Natural killer cell treated with Interleukin-12 subunit alpha and Interleukin-12 subunit beta and Interleukin-15 and Interleukin-18, amount 100 ng/mL, for 72 hours (primary cell): ENCODE measurements around the gene RGMA. TPM values are rescaled to one million over a fixed set of nuclear protein-coding genes. Genes with fewer than 3 reads are reported as not detected.

Experiments used
- ATAC-seq, 2 donors: fragments of 150-1000 bp; cut with Tn5 transposase in 1 of 2; sonication (Bioruptor Pico), chemical (Tn5 transposase) in 1 of 2; 2 replicates each; pipeline ENCODE4 v1.10.0; 2021
- DNase-seq: peaks from one replicate; pipeline ENCODE4 v3.0.0; 2022; ENCODE audit warnings: low spot score
- H3K27ac Mint-ChIP-seq, 2 donors: 1 replicate in 1 of 2; 2 replicates in 1 of 2; pipeline ENCODE4 v1.8.0; 2022; ENCODE audit warnings: mixed read lengths in 2 of 2, mild to moderate bottlenecking in 1 of 2, moderate library complexity in 1 of 2
- H3K27me3 Mint-ChIP-seq, 2 donors: 1 replicate in 1 of 2; 2 replicates in 1 of 2; pipeline ENCODE4 v1.8.0; 2022; ENCODE audit warnings: mixed read lengths in 2 of 2
- H3K36me3 Mint-ChIP-seq: one replicate; pipeline ENCODE4 v1.8.0; 2022; ENCODE audit warnings: mixed read lengths
- H3K4me1 Mint-ChIP-seq, 2 donors: 1 replicate in 1 of 2; 2 replicates in 1 of 2; pipeline ENCODE4 v1.8.0; 2022; ENCODE audit warnings: low read depth in 2 of 2, mixed read lengths in 2 of 2, mild to moderate bottlenecking in 1 of 2
- H3K4me3 Mint-ChIP-seq: one replicate; pipeline ENCODE4 v1.8.0; 2022; ENCODE audit warnings: mixed read lengths
- H3K9me3 Mint-ChIP-seq: 2 replicates; pipeline ENCODE4 v1.8.0; 2022; ENCODE audit warnings: mixed read lengths
- total RNA-seq, 2 donors: library from RNA; stranded (reverse); gene quantifications; one replicate each; pipeline ENCODE4 v1.2.3, GENCODE V29; 2022

The RGMA gene
- total RNA-seq = not detected

GRCh38 chr15:93088981-93089726 is at the start of gene RGMA:
RGMA (minus strand) TSS chr15:93089211; CDS start chr15:93088932, 279 bp downstream.
- Mint-ChIP-seq H3K4me1 (peaks cover 4 to 13% of the 10 kb centered on the region in 2 donors), H3K27me3 (peaks cover 39 to 66% of the 10 kb centered on the region in 2 donors), H3K4me3 (peak within 1 kb of the TSS; percentile 87), H3K27ac (no peak within 1 kb of the TSS), H3K9me3 (no peaks in the 10 kb centered on the region), H3K36me3 (peaks cover 5% of the 10 kb centered on the region)
- no peak for DNase-seq
- ATAC-seq = peak; percentile 14 to 37

GRCh38 chr15:93136606-93137005 is 47.6 kb upstream of the RGMA start:
- peaks cover 0 to 30% of the 10 kb centered on the region in 2 donors for H3K27me3 Mint-ChIP-seq
- H3K4me1 Mint-ChIP-seq = peaks cover 15 to 24% of the 10 kb centered on the region in 2 donors
- ATAC-seq (no peak), DNase-seq (no peak)
- no peaks in the 10 kb centered on the region for H3K36me3 Mint-ChIP-seq
- H3K9me3 Mint-ChIP-seq = no peaks in the 10 kb centered on the region
- no peak overlapping the region for H3K27ac Mint-ChIP-seq
- H3K4me3 Mint-ChIP-seq = no peak overlapping the region

- Mint-ChIP-seq H3K27me3 (peaks cover 0 to 28% of the 10 kb centered on the region in 2 donors), H3K27ac (no peak overlapping the region), H3K4me3 (no peak overlapping the region), H3K36me3 (no peaks in the 10 kb centered on the region), H3K9me3 (no peaks in the 10 kb centered on the region), H3K4me1 (peaks cover 11 to 17% of the 10 kb centered on the region in 2 donors)
- ATAC-seq = no peak
- no peak for DNase-seq
Observed at GRCh38 chr15:93135997-93136397, 47.0 kb upstream of the RGMA start.

GRCh38 chr15:93135459-93135858 is 46.4 kb upstream of the RGMA start:
- ATAC-seq = no peak
- DNase-seq = no peak
- Mint-ChIP-seq H3K27ac (no peak overlapping the region), H3K4me3 (no peak overlapping the region), H3K9me3 (no peaks in the 10 kb centered on the region), H3K4me1 (peaks cover 6 to 12% of the 10 kb centered on the region in 2 donors), H3K36me3 (no peaks in the 10 kb centered on the region), H3K27me3 (peaks cover 0 to 28% of the 10 kb centered on the region in 2 donors)

GRCh38 chr15:93131485-93132095 is 42.6 kb upstream of the RGMA start:
- Mint-ChIP-seq H3K27ac (no peak overlapping the region), H3K36me3 (no peaks in the 10 kb centered on the region), H3K27me3 (peaks cover 0 to 13% of the 10 kb centered on the region in 2 donors), H3K4me1 (peaks cover 0 to 3% of the 10 kb centered on the region in 2 donors), H3K4me3 (no peak overlapping the region), H3K9me3 (no peaks in the 10 kb centered on the region)
- ATAC-seq (no peak), DNase-seq (no peak)

- Mint-ChIP-seq H3K4me1 (no peaks in the 10 kb centered on the region), H3K36me3 (no peaks in the 10 kb centered on the region), H3K9me3 (no peaks in the 10 kb centered on the region), H3K27ac (no peak overlapping the region), H3K27me3 (peaks cover 0 to 10% of the 10 kb centered on the region in 2 donors), H3K4me3 (no peak overlapping the region)
- DNase-seq (no peak), ATAC-seq (no peak)
Observed at GRCh38 chr15:93129702-93130488, 40.9 kb upstream of the RGMA start.

GRCh38 chr15:93127286-93127685 is 38.3 kb upstream of the RGMA start:
- H3K27me3 Mint-ChIP-seq = peaks cover 0 to 5% of the 10 kb centered on the region in 2 donors
- no peaks in the 10 kb centered on the region for H3K9me3 Mint-ChIP-seq
- ATAC-seq (no peak), DNase-seq (no peak)
- H3K4me1 Mint-ChIP-seq = no peaks in the 10 kb centered on the region
- H3K27ac Mint-ChIP-seq = no peak overlapping the region
- no peak overlapping the region for H3K4me3 Mint-ChIP-seq
- H3K36me3 Mint-ChIP-seq = no peaks in the 10 kb centered on the region

GRCh38 chr15:93126599-93126998 is 37.6 kb upstream of the RGMA start:
- H3K9me3 Mint-ChIP-seq = no peaks in the 10 kb centered on the region
- no peak for ATAC-seq
- H3K36me3 Mint-ChIP-seq = no peaks in the 10 kb centered on the region
- H3K27me3 Mint-ChIP-seq = peaks cover 0 to 2% of the 10 kb centered on the region in 2 donors
- H3K27ac Mint-ChIP-seq = no peak overlapping the region
- DNase-seq = no peak
- H3K4me3 Mint-ChIP-seq = no peak overlapping the region
- H3K4me1 Mint-ChIP-seq = no peaks in the 10 kb centered on the region

GRCh38 chr15:93126148-93126547 is 37.1 kb upstream of the RGMA start:
- DNase-seq (no peak), ATAC-seq (no peak)
- Mint-ChIP-seq H3K4me1 (no peaks in the 10 kb centered on the region), H3K36me3 (no peaks in the 10 kb centered on the region), H3K9me3 (no peaks in the 10 kb centered on the region), H3K27ac (no peak overlapping the region), H3K27me3 (peaks cover 0 to 2% of the 10 kb centered on the region in 2 donors), H3K4me3 (no peak overlapping the region)

- DNase-seq (no peak), ATAC-seq (no peak)
- no peaks in the 10 kb centered on the region for H3K9me3 Mint-ChIP-seq
- no peak overlapping the region for H3K27ac Mint-ChIP-seq
- H3K4me1 Mint-ChIP-seq = peaks cover 0 to 3% of the 10 kb centered on the region in 2 donors
- peaks cover 5 to 7% of the 10 kb centered on the region in 2 donors for H3K27me3 Mint-ChIP-seq
- H3K4me3 Mint-ChIP-seq = no peak overlapping the region
- no peaks in the 10 kb centered on the region for H3K36me3 Mint-ChIP-seq
Observed at GRCh38 chr15:93124126-93124525, 35.1 kb upstream of the RGMA start.

GRCh38 chr15:93121973-93122910 is 33.2 kb upstream of the RGMA start:
- ATAC-seq (no peak), DNase-seq (no peak)
- H3K27ac Mint-ChIP-seq = no peak overlapping the region
- H3K9me3 Mint-ChIP-seq = no peaks in the 10 kb centered on the region
- H3K27me3 Mint-ChIP-seq = peaks cover 18 to 20% of the 10 kb centered on the region in 2 donors
- H3K4me3 Mint-ChIP-seq = no peak overlapping the region
- H3K36me3 Mint-ChIP-seq = no peaks in the 10 kb centered on the region
- H3K4me1 Mint-ChIP-seq = peaks cover 0 to 9% of the 10 kb centered on the region in 2 donors

GRCh38 chr15:93121107-93121506 is 32.1 kb upstream of the RGMA start:
- peaks cover 25 to 31% of the 10 kb centered on the region in 2 donors for H3K27me3 Mint-ChIP-seq
- H3K4me1 Mint-ChIP-seq = peaks cover 0 to 9% of the 10 kb centered on the region in 2 donors
- DNase-seq = no peak
- no peaks in the 10 kb centered on the region for H3K9me3 Mint-ChIP-seq
- ATAC-seq = no peak
- H3K27ac Mint-ChIP-seq = no peak overlapping the region
- no peak overlapping the region for H3K4me3 Mint-ChIP-seq
- H3K36me3 Mint-ChIP-seq = no peaks in the 10 kb centered on the region

- Mint-ChIP-seq H3K36me3 (no peaks in the 10 kb centered on the region), H3K27me3 (peaks cover 33 to 46% of the 10 kb centered on the region in 2 donors), H3K27ac (peak overlapping the region in 1 of 2 donors; percentile 22), H3K4me1 (peaks cover 0 to 9% of the 10 kb centered on the region in 2 donors), H3K4me3 (peak overlapping the region; percentile 69), H3K9me3 (no peaks in the 10 kb centered on the region)
- ATAC-seq = peak; percentile 36 to 87
- DNase-seq = no peak
Observed at GRCh38 chr15:93118904-93119303, 29.9 kb upstream of the RGMA start.
